B cell (primary cell): Measurements from ENCODE around the gene L3MBTL4. TPM values are rescaled to one million over a fixed set of nuclear protein-coding genes. Genes with fewer than 3 reads are reported as not detected.

Source experiments
- ATAC-seq: fragments of 200-7000 bp; cut with Tn5 transposase; one replicate; pipeline ENCODE4 v1.10.0; 2021; ENCODE audit warnings: low read depth, mild to moderate bottlenecking, moderate number of reproducible peaks, moderate library complexity
- CTCF ChIA-PET: fragments of 350-600 bp; sonication (Branson Sonifier 250); formaldehyde crosslinking; loops from one replicate; lab custom pipeline; 2021; ENCODE audit warnings: antibody characterized with exemption, inconsistent platforms; lab: Charles Lee
- POLR2A ChIA-PET: fragments of 350-600 bp; sonication (Branson Sonifier 250); formaldehyde crosslinking; loops from one replicate; lab custom pipeline; 2021; ENCODE audit warnings: antibody characterized with exemption; lab: Charles Lee
- DNase-seq: peaks from one replicate; pipeline ENCODE4 v3.0.0; 2013
- H2AFZ ChIP-seq: 2 replicates; pipeline ENCODE4 v1.6.1; 2012; ENCODE audit warnings: mild to moderate bottlenecking, low read depth, low read length; ENCODE audit not compliant: insufficient read depth, poor library complexity, severe bottlenecking
- H3K27ac ChIP-seq, 2 donors: 1 replicate in 1 of 2; 2 replicates in 1 of 2; pipeline ENCODE4 v1.5.1; 2012 to 2013; ENCODE audit warnings: low read length in 2 of 2, mild to moderate bottlenecking in 2 of 2, moderate library complexity in 1 of 2
- H3K27me3 ChIP-seq, 4 experiments: fragments of 200-600 bp in 1 of 4; sonication (generic) in 1 of 4; replicated peaks in 1 of 4; 1 replicate in 2 of 4; 2 replicates in 2 of 4; pipeline versions ENCODE4 v1.6.1 to v1.7.0; 2013 to 2016; ENCODE audit warnings: low read length in 3 of 4, mild to moderate bottlenecking in 2 of 4, mixed read lengths in 1 of 4, moderate library complexity in 1 of 4; ENCODE audit not compliant: insufficient read depth in 4 of 4, control insufficient read depth in 3 of 4; ENCODE audit errors: control extremely low read depth in 1 of 4
- H3K36me3 ChIP-seq, 2 experiments: replicated peaks in 1 of 2; 1 replicate in 1 of 2; 2 replicates in 1 of 2; pipeline versions ENCODE4 v1.6.1 to v1.7.1; 2013; ENCODE audit warnings: low read length in 1 of 2; ENCODE audit not compliant: insufficient read depth in 2 of 2, control insufficient read depth in 1 of 2; ENCODE audit errors: control extremely low read depth in 1 of 2, extremely low read depth in 1 of 2
- H3K4me1 ChIP-seq, 2 donors: fragments of 200-600 bp in 1 of 2; sonication (generic) in 1 of 2; 1 replicate in 1 of 2; 2 replicates in 1 of 2; pipeline versions ENCODE4 v1.5.1 to v1.6.1; 2013 to 2017; ENCODE audit warnings: low read length in 2 of 2; ENCODE audit not compliant: control insufficient read depth in 2 of 2, insufficient read depth in 2 of 2
- H3K4me2 ChIP-seq: replicated peaks from 2 replicates; pipeline ENCODE3; 2012; ENCODE audit warnings: mild to moderate bottlenecking, low read depth, low read length; ENCODE audit not compliant: poor library complexity, severe bottlenecking
- H3K4me3 ChIP-seq, 5 experiments: fragments of 200-600 bp in 1 of 5; sonication (generic) in 1 of 5; 1 replicate in 3 of 5; 2 replicates in 2 of 5; pipeline versions ENCODE4 v1.5.1 to v1.7.0; 2011 to 2016; ENCODE audit warnings: low read length in 4 of 5, mild to moderate bottlenecking in 4 of 5, low read depth in 2 of 5, control low read depth in 1 of 5, moderate library complexity in 1 of 5; ENCODE audit not compliant: insufficient read depth in 1 of 5; ENCODE audit errors: control extremely low read depth in 1 of 5, extremely low read depth in 1 of 5
- H3K79me2 ChIP-seq: fragments of 200-600 bp; sonication (generic); one replicate; pipeline ENCODE4 v1.6.0; 2016; ENCODE audit warnings: low read length; ENCODE audit not compliant: control insufficient read depth, insufficient read depth
- H3K9ac ChIP-seq: fragments of 200-600 bp; sonication (generic); 2 replicates; pipeline ENCODE4 v1.6.1; 2017; ENCODE audit warnings: mild to moderate bottlenecking, low read length, moderate library complexity
- H3K9me3 ChIP-seq, 3 donors: one replicate each; pipeline versions ENCODE4 v1.6.1 to v1.7.1; 2013; ENCODE audit warnings: low read length in 2 of 3; ENCODE audit not compliant: control insufficient read depth in 2 of 3, insufficient read depth in 1 of 3; ENCODE audit errors: control extremely low read depth in 1 of 3
- H4K20me1 ChIP-seq: 2 replicates; pipeline ENCODE4 v1.6.0; 2012; ENCODE audit warnings: mild to moderate bottlenecking, low read length; ENCODE audit not compliant: insufficient read depth, control insufficient read depth, poor library complexity, severe bottlenecking
- H3K27ac Mint-ChIP-seq: one replicate; pipeline ENCODE4 v1.8.0; 2021; ENCODE audit warnings: mixed read lengths
- H3K27me3 Mint-ChIP-seq: one replicate; pipeline ENCODE4 v1.8.0; 2021; ENCODE audit warnings: mixed read lengths
- H3K4me1 Mint-ChIP-seq: one replicate; pipeline ENCODE4 v1.8.0; 2021; ENCODE audit warnings: mixed read lengths
- H3K4me3 Mint-ChIP-seq: one replicate; pipeline ENCODE4 v1.8.0; 2021; ENCODE audit warnings: mixed read lengths
- H3K9me3 Mint-ChIP-seq: one replicate; pipeline ENCODE4 v1.8.0; 2022; ENCODE audit warnings: mixed read lengths; ENCODE audit not compliant: insufficient read depth
- EZH2 ChIP-seq: IDR thresholded peaks from 2 replicates; pipeline ENCODE4 v1.6.1; 2012; ENCODE audit warnings: borderline replicate concordance, low read depth, mild to moderate bottlenecking, moderate library complexity, low read length; ENCODE audit not compliant: insufficient read depth, poor library complexity, severe bottlenecking
- WGBS: methylation state at CpG from one replicate; pipeline ENCODE4 v1.1.5; 2013; ENCODE audit warnings: missing lambda C conversion rate; ENCODE audit not compliant: insufficient coverage; 5-methylcytosine and 5-hydroxymethylcytosine counted together
- intact Hi-C: fragments of 100-400 bp; cut with micrococcal nuclease; formaldehyde crosslinking; loops from one replicate; pipeline ENCODE4 v1.10.0; 2022
- polyA plus RNA-seq: library from polyadenylated mRNA; depleted of rRNA; stranded (reverse); fragments of >200 nt; gene quantifications from 2 replicates; pipeline ENCODE4 v1.2.3, GENCODE V29; 2012
- total RNA-seq, 2 donors: library from RNA; stranded (reverse); fragments of 120-200 nt in 1 of 2; gene quantifications; 1 replicate in 1 of 2; 2 replicates in 1 of 2; pipeline versions ENCODE4 v1.2.3 to v1.2.4, GENCODE V29; 2013 to 2022
- TF ChIP-seq, protein P1 (sequence below): fragments of 200-600 bp; IDR thresholded peaks from one replicate; pipeline ENCODE4 v1.8.0; 2022; ENCODE audit warnings: antibody characterized with exemption, mild to moderate bottlenecking

Gene L3MBTL4
- total and polyA plus RNA-seq, 2 donors (not counting 1 experiment from before 2014, with no cell fraction given): 3.0 to 11.9 TPM

DNA sequence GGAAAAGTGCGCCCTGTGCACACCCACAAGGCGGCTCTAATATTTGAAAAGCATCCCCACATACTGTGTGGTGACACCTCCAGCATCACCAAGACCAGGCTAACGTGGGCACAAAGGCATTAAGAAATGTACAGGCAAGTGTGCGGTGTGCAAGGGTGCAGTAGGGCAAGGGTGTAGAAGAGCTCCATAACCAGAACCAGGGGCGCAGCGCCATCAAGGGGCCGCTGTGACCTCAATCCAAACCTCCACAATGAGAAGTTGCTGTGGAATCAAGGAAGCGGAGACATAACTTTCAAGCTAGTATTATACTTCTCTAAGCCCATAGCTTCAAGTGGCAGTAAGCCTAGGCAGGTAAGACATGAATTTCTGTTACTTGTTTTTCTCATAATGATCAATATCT lies 13.0 kb downstream of the L3MBTL4 start:
- H3K27me3 Mint-ChIP-seq: no peaks in the 10 kb centered on the region
- peaks cover 18% of the 10 kb centered on the region for H3K4me1 Mint-ChIP-seq
- peaks cover 3% of the 10 kb centered on the region for H4K20me1 ChIP-seq
- ChIA-PET POLR2A (no interaction called here), CTCF (no interaction called here)
- H3K4me2 ChIP-seq: no peak overlapping the region
- ATAC-seq: no peak
- no peak overlapping the region for H2AFZ ChIP-seq
- peaks cover 0 to 4% (median 0%) of the 10 kb centered on the region in 3 donors for H3K9me3 ChIP-seq
- TF ChIP-seq, protein P1, sequence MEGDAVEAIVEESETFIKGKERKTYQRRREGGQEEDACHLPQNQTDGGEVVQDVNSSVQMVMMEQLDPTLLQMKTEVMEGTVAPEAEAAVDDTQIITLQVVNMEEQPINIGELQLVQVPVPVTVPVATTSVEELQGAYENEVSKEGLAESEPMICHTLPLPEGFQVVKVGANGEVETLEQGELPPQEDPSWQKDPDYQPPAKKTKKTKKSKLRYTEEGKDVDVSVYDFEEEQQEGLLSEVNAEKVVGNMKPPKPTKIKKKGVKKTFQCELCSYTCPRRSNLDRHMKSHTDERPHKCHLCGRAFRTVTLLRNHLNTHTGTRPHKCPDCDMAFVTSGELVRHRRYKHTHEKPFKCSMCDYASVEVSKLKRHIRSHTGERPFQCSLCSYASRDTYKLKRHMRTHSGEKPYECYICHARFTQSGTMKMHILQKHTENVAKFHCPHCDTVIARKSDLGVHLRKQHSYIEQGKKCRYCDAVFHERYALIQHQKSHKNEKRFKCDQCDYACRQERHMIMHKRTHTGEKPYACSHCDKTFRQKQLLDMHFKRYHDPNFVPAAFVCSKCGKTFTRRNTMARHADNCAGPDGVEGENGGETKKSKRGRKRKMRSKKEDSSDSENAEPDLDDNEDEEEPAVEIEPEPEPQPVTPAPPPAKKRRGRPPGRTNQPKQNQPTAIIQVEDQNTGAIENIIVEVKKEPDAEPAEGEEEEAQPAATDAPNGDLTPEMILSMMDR: no peak
- TF ChIP-seq EZH2: no peak
- no peak overlapping the region for H3K27ac ChIP-seq
- no peak overlapping the region for H3K4me3 ChIP-seq
- no peak overlapping the region for H3K27ac Mint-ChIP-seq
- intact Hi-C loops: no loop called here
- H3K36me3 ChIP-seq: no peaks in the 10 kb centered on the region
- peaks cover 5 to 12% of the 10 kb centered on the region in 2 donors for H3K4me1 ChIP-seq
- H3K9ac ChIP-seq: no peak overlapping the region
- no peak for DNase-seq
- H3K79me2 ChIP-seq: peaks cover 29% of the 10 kb centered on the region
- 79% methylated on average over 4 of the region's 8 CpGs for WGBS
- H3K4me3 Mint-ChIP-seq: no peak overlapping the region
- H3K27me3 ChIP-seq: no peaks in the 10 kb centered on the region
- no peaks in the 10 kb centered on the region for H3K9me3 Mint-ChIP-seq

DNA sequence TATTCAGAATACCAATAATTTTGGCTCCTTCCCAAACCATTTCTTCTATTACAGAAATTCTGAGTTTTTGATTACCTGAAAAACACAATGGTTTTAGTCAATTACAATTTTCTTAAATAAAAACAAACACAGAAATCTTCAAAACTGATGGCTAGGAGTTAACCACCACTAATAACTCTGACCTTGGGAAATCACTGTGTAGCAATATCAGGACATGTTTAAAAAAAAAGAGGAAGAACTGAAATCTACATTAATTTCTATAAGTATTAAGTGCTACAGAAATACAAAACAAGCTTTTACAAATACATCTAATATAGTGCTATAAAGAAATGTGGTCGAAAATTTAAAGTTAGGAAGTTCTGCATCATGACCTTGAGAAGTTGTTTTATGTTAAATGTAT lies 14.9 kb downstream of the L3MBTL4 start:
- WGBS: no CpG with 5 or more reads among the region's 1 CpG
- no peak overlapping the region for H3K9ac ChIP-seq
- intact Hi-C loops: no loop called here
- H3K4me1 ChIP-seq: peaks cover 5 to 12% of the 10 kb centered on the region in 2 donors
- H3K27me3 ChIP-seq: no peaks in the 10 kb centered on the region
- no peaks in the 10 kb centered on the region for H3K36me3 ChIP-seq
- CTCF ChIA-PET: interaction anchor here (0.8 kb wide), 1 partner anchor 16 kb away, joined by 3 read pairs; no protein-coding TSS in a partner anchor
- no peak overlapping the region for H3K27ac ChIP-seq
- H3K4me2 ChIP-seq: no peak overlapping the region
- H3K9me3 ChIP-seq: no peaks in the 10 kb centered on the region
- ATAC-seq (no peak), DNase-seq (no peak)
- Mint-ChIP-seq H3K27ac (no peak overlapping the region), H3K4me3 (no peak overlapping the region), H3K9me3 (no peaks in the 10 kb centered on the region), H3K27me3 (no peaks in the 10 kb centered on the region), H3K4me1 (peaks cover 15% of the 10 kb centered on the region)
- peaks cover 11% of the 10 kb centered on the region for H3K79me2 ChIP-seq
- no peak overlapping the region for H2AFZ ChIP-seq
- no peaks in the 10 kb centered on the region for H4K20me1 ChIP-seq
- no peak overlapping the region for H3K4me3 ChIP-seq
- POLR2A ChIA-PET: no interaction called here
- no peak for TF ChIP-seq EZH2
- TF ChIP-seq, protein P1: no peak
